ENCODE results near the gene FBXO36.

DNA sequence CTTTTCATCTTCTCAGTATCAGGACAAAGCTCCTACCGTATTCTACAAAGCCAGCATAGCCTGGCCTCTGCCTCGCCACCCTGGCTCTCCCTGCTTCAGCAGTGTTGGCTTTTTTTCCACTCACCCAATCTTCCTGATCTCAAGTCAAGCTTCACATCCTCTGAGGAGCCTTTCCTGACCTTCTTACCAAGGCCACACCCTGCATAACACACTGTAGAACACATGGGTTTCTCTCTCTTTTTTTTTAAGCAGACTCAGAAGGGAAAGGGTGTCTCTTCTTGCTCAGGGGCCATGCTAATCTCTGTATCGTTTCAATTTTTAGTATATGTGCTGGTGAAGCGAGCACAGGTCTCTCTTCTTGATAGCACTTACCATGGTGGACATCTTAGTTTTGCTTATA is 15.2 kb downstream of the FBXO36 start:
- TF ChIP-seq, protein P1, sequence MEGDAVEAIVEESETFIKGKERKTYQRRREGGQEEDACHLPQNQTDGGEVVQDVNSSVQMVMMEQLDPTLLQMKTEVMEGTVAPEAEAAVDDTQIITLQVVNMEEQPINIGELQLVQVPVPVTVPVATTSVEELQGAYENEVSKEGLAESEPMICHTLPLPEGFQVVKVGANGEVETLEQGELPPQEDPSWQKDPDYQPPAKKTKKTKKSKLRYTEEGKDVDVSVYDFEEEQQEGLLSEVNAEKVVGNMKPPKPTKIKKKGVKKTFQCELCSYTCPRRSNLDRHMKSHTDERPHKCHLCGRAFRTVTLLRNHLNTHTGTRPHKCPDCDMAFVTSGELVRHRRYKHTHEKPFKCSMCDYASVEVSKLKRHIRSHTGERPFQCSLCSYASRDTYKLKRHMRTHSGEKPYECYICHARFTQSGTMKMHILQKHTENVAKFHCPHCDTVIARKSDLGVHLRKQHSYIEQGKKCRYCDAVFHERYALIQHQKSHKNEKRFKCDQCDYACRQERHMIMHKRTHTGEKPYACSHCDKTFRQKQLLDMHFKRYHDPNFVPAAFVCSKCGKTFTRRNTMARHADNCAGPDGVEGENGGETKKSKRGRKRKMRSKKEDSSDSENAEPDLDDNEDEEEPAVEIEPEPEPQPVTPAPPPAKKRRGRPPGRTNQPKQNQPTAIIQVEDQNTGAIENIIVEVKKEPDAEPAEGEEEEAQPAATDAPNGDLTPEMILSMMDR (IDR thresholded peaks at IDR 0.05; ENCODE audit: low read depth, low read length): no peak
- no peak for TF ChIP-seq POLR2A (IDR thresholded peaks at IDR 0.05; ENCODE audit: extremely low read depth, insufficient read length)
- TF ChIP-seq MYC (IDR thresholded peaks at IDR 0.05; ENCODE audit: low read depth, low read length): no peak
